Ishikawa (cell line): ENCODE data around the gene RAVER2.

Experiments
- CEBPB ChIP-seq: IDR thresholded peaks from 2 replicates; pipeline ENCODE4 v1.6.1; 2012
- CREB1 ChIP-seq: IDR thresholded peaks from 2 replicates; pipeline ENCODE4 v1.6.1; 2012; ENCODE audit warnings: low read depth
- EGR1 ChIP-seq: IDR thresholded peaks from 2 replicates; pipeline ENCODE4 v1.6.1; 2012
- EP300 ChIP-seq: IDR thresholded peaks from 2 replicates; pipeline ENCODE4 v1.6.1; 2012; ENCODE audit warnings: borderline replicate concordance
- FOXM1 ChIP-seq: IDR thresholded peaks from 2 replicates; pipeline ENCODE4 v1.6.1; 2012; ENCODE audit warnings: low read depth, borderline replicate concordance
- NFIC ChIP-seq: IDR thresholded peaks from 2 replicates; pipeline ENCODE4 v1.6.1; 2012
- RAD21 ChIP-seq: IDR thresholded peaks from 2 replicates; pipeline ENCODE4 v1.6.1; 2012; ENCODE audit warnings: low read depth
- TAF1 ChIP-seq: IDR thresholded peaks from 2 replicates; pipeline ENCODE4 v1.6.1; 2012; ENCODE audit warnings: low read depth, mild to moderate bottlenecking
- TEAD4 ChIP-seq: IDR thresholded peaks from 2 replicates; pipeline ENCODE4 v1.6.1; 2012
- YY1 ChIP-seq: IDR thresholded peaks from 2 replicates; pipeline ENCODE4 v1.6.1; 2012; ENCODE audit warnings: low read depth
- ZBTB7A ChIP-seq: IDR thresholded peaks from 2 replicates; pipeline ENCODE4 v1.6.1; 2012; ENCODE audit warnings: low read depth
- TF ChIP-seq, protein P1 (sequence below): IDR thresholded peaks from 2 replicates; pipeline ENCODE4 v1.6.1; 2012; ENCODE audit warnings: low read depth, mild to moderate bottlenecking
- TF ChIP-seq, protein P2 (sequence below): IDR thresholded peaks from 2 replicates; pipeline ENCODE4 v1.6.1; 2012
- TF ChIP-seq, protein P3 (sequence below): IDR thresholded peaks from 2 replicates; pipeline ENCODE4 v1.6.1; 2012

DNA sequence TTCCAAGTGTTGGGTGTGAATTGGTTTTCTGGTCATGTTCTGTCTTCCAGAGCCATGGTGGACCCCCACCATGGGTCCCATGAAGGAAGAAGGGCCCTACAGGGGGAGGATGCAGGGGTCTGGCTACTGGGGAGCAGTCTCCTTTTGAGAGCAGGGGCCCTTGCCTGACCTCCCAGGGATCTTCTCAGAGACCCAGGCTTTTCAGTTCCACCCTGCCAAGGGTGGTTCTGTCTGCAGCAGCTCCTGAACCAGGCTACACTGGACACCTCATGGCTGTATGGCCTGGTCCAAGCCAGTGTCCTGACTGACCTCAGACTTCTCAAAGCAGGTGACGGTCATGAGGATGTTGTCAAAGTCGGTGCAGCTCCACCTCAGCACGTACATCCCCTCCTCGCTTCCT lies 112.5 kb downstream of the RAVER2 start:
- TF ChIP-seq, protein P1, sequence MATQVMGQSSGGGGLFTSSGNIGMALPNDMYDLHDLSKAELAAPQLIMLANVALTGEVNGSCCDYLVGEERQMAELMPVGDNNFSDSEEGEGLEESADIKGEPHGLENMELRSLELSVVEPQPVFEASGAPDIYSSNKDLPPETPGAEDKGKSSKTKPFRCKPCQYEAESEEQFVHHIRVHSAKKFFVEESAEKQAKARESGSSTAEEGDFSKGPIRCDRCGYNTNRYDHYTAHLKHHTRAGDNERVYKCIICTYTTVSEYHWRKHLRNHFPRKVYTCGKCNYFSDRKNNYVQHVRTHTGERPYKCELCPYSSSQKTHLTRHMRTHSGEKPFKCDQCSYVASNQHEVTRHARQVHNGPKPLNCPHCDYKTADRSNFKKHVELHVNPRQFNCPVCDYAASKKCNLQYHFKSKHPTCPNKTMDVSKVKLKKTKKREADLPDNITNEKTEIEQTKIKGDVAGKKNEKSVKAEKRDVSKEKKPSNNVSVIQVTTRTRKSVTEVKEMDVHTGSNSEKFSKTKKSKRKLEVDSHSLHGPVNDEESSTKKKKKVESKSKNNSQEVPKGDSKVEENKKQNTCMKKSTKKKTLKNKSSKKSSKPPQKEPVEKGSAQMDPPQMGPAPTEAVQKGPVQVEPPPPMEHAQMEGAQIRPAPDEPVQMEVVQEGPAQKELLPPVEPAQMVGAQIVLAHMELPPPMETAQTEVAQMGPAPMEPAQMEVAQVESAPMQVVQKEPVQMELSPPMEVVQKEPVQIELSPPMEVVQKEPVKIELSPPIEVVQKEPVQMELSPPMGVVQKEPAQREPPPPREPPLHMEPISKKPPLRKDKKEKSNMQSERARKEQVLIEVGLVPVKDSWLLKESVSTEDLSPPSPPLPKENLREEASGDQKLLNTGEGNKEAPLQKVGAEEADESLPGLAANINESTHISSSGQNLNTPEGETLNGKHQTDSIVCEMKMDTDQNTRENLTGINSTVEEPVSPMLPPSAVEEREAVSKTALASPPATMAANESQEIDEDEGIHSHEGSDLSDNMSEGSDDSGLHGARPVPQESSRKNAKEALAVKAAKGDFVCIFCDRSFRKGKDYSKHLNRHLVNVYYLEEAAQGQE = no peak
- TF ChIP-seq TAF1 (no peak), EP300 (no peak), ZBTB7A (no peak), FOXM1 (no peak), RAD21 (no peak), TEAD4 (no peak), CEBPB (no peak), NFIC (no peak), CREB1 (no peak), YY1 (no peak), EGR1 (no peak)
- TF ChIP-seq, protein P2, sequence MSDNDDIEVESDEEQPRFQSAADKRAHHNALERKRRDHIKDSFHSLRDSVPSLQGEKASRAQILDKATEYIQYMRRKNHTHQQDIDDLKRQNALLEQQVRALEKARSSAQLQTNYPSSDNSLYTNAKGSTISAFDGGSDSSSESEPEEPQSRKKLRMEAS = no peak
- TF ChIP-seq, protein P3, sequence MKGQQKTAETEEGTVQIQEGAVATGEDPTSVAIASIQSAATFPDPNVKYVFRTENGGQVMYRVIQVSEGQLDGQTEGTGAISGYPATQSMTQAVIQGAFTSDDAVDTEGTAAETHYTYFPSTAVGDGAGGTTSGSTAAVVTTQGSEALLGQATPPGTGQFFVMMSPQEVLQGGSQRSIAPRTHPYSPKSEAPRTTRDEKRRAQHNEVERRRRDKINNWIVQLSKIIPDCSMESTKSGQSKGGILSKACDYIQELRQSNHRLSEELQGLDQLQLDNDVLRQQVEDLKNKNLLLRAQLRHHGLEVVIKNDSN = no peak
